ENCODE measurements around the gene GATAD2A. TPM values are rescaled to one million over a fixed set of nuclear protein-coding genes. Genes with fewer than 3 reads are reported as not detected.

Gene GATAD2A
- total and polyA plus RNA-seq, 9 of the 15 experiments (the other 6 are each of a cell fraction or from before 2014, with no cell fraction given): 2.4 to 226 (median 44.2) TPM

GRCh38 chr19:19410553-19411550, 5.4 kb downstream of the GATAD2A start:
- Histone ChIP-seq H3K4me3 (no peak overlapping the region), H3K4me2 (ENCODE audit: insufficient read depth, low read length) (peak overlapping the region; percentile 42), H3K27me3 (ENCODE audit: control insufficient read depth in 2 of 2, insufficient read depth in 2 of 2, low read length in 2 of 2) (no peaks in the 10 kb centered on the region), H3K9ac (ENCODE audit: insufficient read depth in 1 of 2, low read depth in 2 of 2, low read length in 2 of 2) (peak overlapping the region in 1 of 2 experiments; percentile 80; a peak in 2 of 4 replicates), H3K9me3 (replicated peaks; ENCODE audit: control insufficient read depth, insufficient read depth, low read depth, low read length) (no peaks in the 10 kb centered on the region), H3K27ac (ENCODE audit: extremely low read depth, low read depth, low read length) (no peak overlapping the region; the same call in 2 of the 3 replicates), H3K36me3 (ENCODE audit: control insufficient read depth, insufficient read depth, low read length) (peaks cover 56% of the 10 kb centered on the region; the same call in 2 of the 3 replicates), H3K79me2 (ENCODE audit: control insufficient read depth, insufficient read depth, low read length) (peaks cover 99% of the 10 kb centered on the region), H2AFZ (ENCODE audit: low read depth, low read length) (no peak overlapping the region), H3K4me1 (replicated peaks in 1 of 2; ENCODE audit: control insufficient read depth in 2 of 2, insufficient read depth in 2 of 2, low read length in 2 of 2) (peaks cover 27 to 37% of the 10 kb centered on the region in 2 experiments), H4K20me1 (replicated peaks; ENCODE audit: control insufficient read depth, insufficient read depth, low read length) (peaks cover 55% of the 10 kb centered on the region), H3K9me1 (ENCODE audit: control insufficient read depth, insufficient read depth, low read length) (peaks cover 6% of the 10 kb centered on the region)
- no TSS peak for BruUV-seq (replicated peaks)
- ChIA-PET POLR2A (interaction anchor here (0.6 to 1.4 kb wide), 11 partner anchors 8 to 409 kb away, joined by 3 to 6 read pairs (median 3); no protein-coding TSS in a partner anchor), CTCF (ENCODE audit: low intra/inter-chr PET ratio) (no interaction called here)
- intact Hi-C loops (cut with micrococcal nuclease) (no loop called here), in situ Hi-C loops (cut with MboI) (no loop called here)
- FAIRE-seq (peak; percentile 65), DNase-seq (ENCODE audit: extremely low read depth in 1 of 4, low spot score in 3 of 4) (peak in 2 of 4 experiments; percentile 20 to 34), ATAC-seq (peak; percentile 8; the same call in 1 of the 3 replicates)
- WGBS (ENCODE audit: insufficient coverage, low coverage, missing lambda C conversion rate): 69% methylated on average over 15 of the region's 15 CpGs
- TF ChIP-seq MTA3 (IDR thresholded peaks at IDR 0.05; ENCODE audit: borderline replicate concordance): no peak
- peak in 1 of 2 experiments; percentile 75; a peak in 1 of 4 replicates for TF ChIP-seq SIN3A (IDR thresholded peaks at IDR 0.05; ENCODE audit: borderline replicate concordance in 2 of 2, control insufficient read depth in 1 of 2, low read depth in 2 of 2, low read length in 2 of 2)
- no peak for TF ChIP-seq ZNF175 (CRISPR knock-in tag; IDR thresholded peaks at IDR 0.05; ENCODE audit: low read depth)
- 0 out of 6 replicates have a peak, but pooled peaks of 1 of the 3 experiments have one; percentile 11 for TF ChIP-seq CTCF (IDR thresholded peaks at IDR 0.05 in 2 of 3, conservative IDR thresholded peaks at IDR 0.05 in 1 of 3; ENCODE audit: insufficient read depth in 2 of 3, low read depth in 1 of 3, low read length in 3 of 3)
- 0 out of 2 replicates have a peak, but pooled peaks have one; percentile 23 for TF ChIP-seq ZNF143 (CRISPR knock-in tag; IDR thresholded peaks at IDR 0.05)
- no peak for TF ChIP-seq HOMEZ (CRISPR knock-in tag; IDR thresholded peaks at IDR 0.05)
- 0 out of 2 replicates have a peak, but pooled peaks have one; percentile 1 for TF ChIP-seq RBFOX2 (IDR thresholded peaks at IDR 0.05; ENCODE audit: low read depth, low read length)
- no peak for TF ChIP-seq SMARCC2 (IDR thresholded peaks at IDR 0.05; ENCODE audit: low read depth)
- no peak for TF ChIP-seq BCLAF1 (IDR thresholded peaks at IDR 0.05; ENCODE audit: borderline replicate concordance in 1 of 2, control insufficient read depth in 1 of 2, low read depth in 2 of 2, low read length in 1 of 2)
